Measurements from ENCODE around the gene UGT1A5.

The UGT1A5 gene

GRCh38 chr2:233679196-233679595 lies 33.5 kb upstream of the UGT1A5 start:
- Histone ChIP-seq H3K27me3 (ENCODE audit: control insufficient read depth in 5 of 5, insufficient read depth in 4 of 5, low read length in 5 of 5) (no peaks in the 10 kb centered on the region), H3K9me3 (ENCODE audit: control insufficient read depth in 5 of 5, low read length in 5 of 5) (no peaks in the 10 kb centered on the region), H3K9ac (ENCODE audit: low read length in 5 of 5) (no peak overlapping the region), H3K4me3 (ENCODE audit: low read depth in 1 of 5, low read length in 5 of 5) (no peak overlapping the region), H3K4me1 (ENCODE audit: control insufficient read depth in 5 of 5, insufficient read depth in 5 of 5, low read length in 5 of 5) (no peaks in the 10 kb centered on the region), H3K36me3 (ENCODE audit: control insufficient read depth in 5 of 5, insufficient read depth in 5 of 5, low read length in 5 of 5) (no peaks in the 10 kb centered on the region), H3K27ac (ENCODE audit: low read depth, low read length) (no peak overlapping the region)

DNA sequence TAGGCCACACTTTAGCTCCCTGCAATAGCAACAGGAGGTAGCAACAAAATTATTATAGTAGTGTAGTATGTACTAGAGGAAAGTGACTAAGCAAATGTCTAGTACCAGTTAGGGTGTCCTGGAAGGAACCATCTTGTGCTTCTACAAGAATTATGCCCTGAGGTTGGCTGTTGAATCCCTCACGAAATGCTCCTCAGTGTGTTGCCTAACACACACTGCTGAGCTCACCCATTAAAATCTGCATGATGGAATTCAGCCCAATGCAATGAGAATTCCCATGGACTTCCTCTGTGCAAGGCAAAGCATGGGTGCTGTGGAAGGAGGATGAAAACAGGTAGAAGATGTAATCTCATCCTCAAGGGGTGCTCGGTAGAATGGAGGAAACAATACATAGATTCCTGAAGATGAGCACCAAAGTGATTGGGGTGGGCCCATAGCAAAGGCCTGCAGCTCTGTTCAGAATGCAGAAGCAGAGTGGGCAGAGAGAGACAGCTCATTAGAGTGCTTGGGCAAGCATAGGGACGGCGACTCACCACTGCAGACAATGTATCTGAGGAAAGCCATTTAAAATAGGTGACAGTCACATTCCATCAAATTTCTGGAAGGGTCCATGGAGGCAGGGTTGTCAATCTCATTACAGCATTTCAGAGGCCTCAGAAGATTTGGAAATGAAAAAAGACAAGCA lies 32.2 kb upstream of the UGT1A5 start:
- H3K9me3 ChIP-seq (ENCODE audit: control insufficient read depth in 5 of 5, low read length in 5 of 5) = no peaks in the 10 kb centered on the region
- H3K4me1 ChIP-seq (ENCODE audit: control insufficient read depth in 5 of 5, insufficient read depth in 5 of 5, low read length in 5 of 5) = no peaks in the 10 kb centered on the region
- no peak overlapping the region for H3K4me3 ChIP-seq (ENCODE audit: low read depth in 1 of 5, low read length in 5 of 5)
- no peaks in the 10 kb centered on the region for H3K27me3 ChIP-seq (ENCODE audit: control insufficient read depth in 5 of 5, insufficient read depth in 4 of 5, low read length in 5 of 5)
- no peak overlapping the region for H3K9ac ChIP-seq (ENCODE audit: low read length in 5 of 5)
- no peak overlapping the region for H3K27ac ChIP-seq (ENCODE audit: low read depth, low read length)
- no peaks in the 10 kb centered on the region for H3K36me3 ChIP-seq (ENCODE audit: control insufficient read depth in 5 of 5, insufficient read depth in 5 of 5, low read length in 5 of 5)

GRCh38 chr2:233681521-233682099 lies 31.1 kb upstream of the UGT1A5 start, which contains the start of gene UGT1A7:
TSS of gene UGT1A7 (plus strand) at chr2:233681901. CDS start at chr2:233681938, 37 bp downstream.
- H3K36me3 ChIP-seq (ENCODE audit: control insufficient read depth in 5 of 5, insufficient read depth in 5 of 5, low read length in 5 of 5) = no peaks in the 10 kb centered on the region
- H3K4me1 ChIP-seq (ENCODE audit: control insufficient read depth in 5 of 5, insufficient read depth in 5 of 5, low read length in 5 of 5) = no peaks in the 10 kb centered on the region
- no peaks in the 10 kb centered on the region for H3K27me3 ChIP-seq (ENCODE audit: control insufficient read depth in 5 of 5, insufficient read depth in 4 of 5, low read length in 5 of 5)
- no peak within 1 kb of the TSS for H3K27ac ChIP-seq (ENCODE audit: low read depth, low read length)
- H3K4me3 ChIP-seq (ENCODE audit: low read depth in 1 of 5, low read length in 5 of 5) = no peak within 1 kb of the TSS
- H3K9me3 ChIP-seq (ENCODE audit: control insufficient read depth in 5 of 5, low read length in 5 of 5) = no peaks in the 10 kb centered on the region
- H3K9ac ChIP-seq (ENCODE audit: low read length in 5 of 5) = no peak within 1 kb of the TSS

GRCh38 chr2:233684640-233685039 lies 28.1 kb upstream of the UGT1A5 start:
- no peak overlapping the region for H3K27ac ChIP-seq (ENCODE audit: low read depth, low read length)

DNA sequence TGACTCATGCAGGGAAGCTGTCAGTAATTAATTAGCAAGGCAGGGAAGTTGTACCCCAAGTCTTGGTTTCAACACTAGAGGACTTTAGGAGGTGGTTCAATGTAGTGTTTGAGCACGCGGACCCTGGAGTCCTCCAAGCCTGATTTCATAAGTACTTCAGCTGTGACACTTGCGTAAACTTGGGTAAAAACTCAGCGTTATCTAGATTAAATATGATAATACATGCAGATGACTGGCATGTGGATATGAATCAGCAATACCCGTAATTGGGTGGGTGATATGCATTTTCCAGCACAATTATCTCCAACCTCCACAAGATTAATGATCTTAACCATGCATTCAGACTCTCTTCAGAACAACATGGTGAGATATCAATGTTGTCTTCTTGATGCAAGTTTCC lies 25.8 kb upstream of the UGT1A5 start:
- no peak overlapping the region for H3K27ac ChIP-seq (ENCODE audit: low read depth, low read length)
- no peak overlapping the region for H3K4me3 ChIP-seq (ENCODE audit: low read depth in 1 of 5, low read length in 5 of 5)
- H3K27me3 ChIP-seq (ENCODE audit: control insufficient read depth in 5 of 5, insufficient read depth in 4 of 5, low read length in 5 of 5) = no peaks in the 10 kb centered on the region
- H3K4me1 ChIP-seq (ENCODE audit: control insufficient read depth in 5 of 5, insufficient read depth in 5 of 5, low read length in 5 of 5) = no peaks in the 10 kb centered on the region
- H3K36me3 ChIP-seq (ENCODE audit: control insufficient read depth in 5 of 5, insufficient read depth in 5 of 5, low read length in 5 of 5) = no peaks in the 10 kb centered on the region
- no peaks in the 10 kb centered on the region for H3K9me3 ChIP-seq (ENCODE audit: control insufficient read depth in 5 of 5, low read length in 5 of 5)
- no peak overlapping the region for H3K9ac ChIP-seq (ENCODE audit: low read length in 5 of 5)

More at GRCh38 chr2:233684640-233685039, 28.1 kb upstream of the UGT1A5 start:
- Histone ChIP-seq H3K27me3 (ENCODE audit: control insufficient read depth in 5 of 5, insufficient read depth in 4 of 5, low read length in 5 of 5) (no peaks in the 10 kb centered on the region), H3K4me1 (ENCODE audit: control insufficient read depth in 5 of 5, insufficient read depth in 5 of 5, low read length in 5 of 5) (no peaks in the 10 kb centered on the region), H3K9ac (ENCODE audit: low read length in 5 of 5) (no peak overlapping the region), H3K9me3 (ENCODE audit: control insufficient read depth in 5 of 5, low read length in 5 of 5) (no peaks in the 10 kb centered on the region), H3K36me3 (ENCODE audit: control insufficient read depth in 5 of 5, insufficient read depth in 5 of 5, low read length in 5 of 5) (no peaks in the 10 kb centered on the region), H3K4me3 (ENCODE audit: low read depth in 1 of 5, low read length in 5 of 5) (no peak overlapping the region)

GRCh38 chr2:233688341-233688740 lies 24.4 kb upstream of the UGT1A5 start:
- H3K36me3 ChIP-seq (ENCODE audit: control insufficient read depth in 5 of 5, insufficient read depth in 5 of 5, low read length in 5 of 5) = no peaks in the 10 kb centered on the region
- no peaks in the 10 kb centered on the region for H3K27me3 ChIP-seq (ENCODE audit: control insufficient read depth in 5 of 5, insufficient read depth in 4 of 5, low read length in 5 of 5)

GRCh38 chr2:233689031-233689430 lies 23.7 kb upstream of the UGT1A5 start:
- no peaks in the 10 kb centered on the region for H3K27me3 ChIP-seq (ENCODE audit: control insufficient read depth in 5 of 5, insufficient read depth in 4 of 5, low read length in 5 of 5)
- H3K9ac ChIP-seq (ENCODE audit: low read length in 5 of 5) = no peak overlapping the region
- no peak overlapping the region for H3K4me3 ChIP-seq (ENCODE audit: low read depth in 1 of 5, low read length in 5 of 5)
- no peak overlapping the region for H3K27ac ChIP-seq (ENCODE audit: low read depth, low read length)
- H3K36me3 ChIP-seq (ENCODE audit: control insufficient read depth in 5 of 5, insufficient read depth in 5 of 5, low read length in 5 of 5) = no peaks in the 10 kb centered on the region
- no peaks in the 10 kb centered on the region for H3K9me3 ChIP-seq (ENCODE audit: control insufficient read depth in 5 of 5, low read length in 5 of 5)
- H3K4me1 ChIP-seq (ENCODE audit: control insufficient read depth in 5 of 5, insufficient read depth in 5 of 5, low read length in 5 of 5) = no peaks in the 10 kb centered on the region

More at GRCh38 chr2:233688341-233688740, 24.4 kb upstream of the UGT1A5 start:
- no peak overlapping the region for H3K4me3 ChIP-seq (ENCODE audit: low read depth in 1 of 5, low read length in 5 of 5)
- H3K9ac ChIP-seq (ENCODE audit: low read length in 5 of 5) = no peak overlapping the region
- no peaks in the 10 kb centered on the region for H3K4me1 ChIP-seq (ENCODE audit: control insufficient read depth in 5 of 5, insufficient read depth in 5 of 5, low read length in 5 of 5)
- H3K9me3 ChIP-seq (ENCODE audit: control insufficient read depth in 5 of 5, low read length in 5 of 5) = no peaks in the 10 kb centered on the region
- H3K27ac ChIP-seq (ENCODE audit: low read depth, low read length) = no peak overlapping the region

- Histone ChIP-seq H3K27ac (ENCODE audit: low read depth, low read length) (no peak overlapping the region), H3K4me1 (ENCODE audit: control insufficient read depth in 5 of 5, insufficient read depth in 5 of 5, low read length in 5 of 5) (no peaks in the 10 kb centered on the region), H3K27me3 (ENCODE audit: control insufficient read depth in 5 of 5, insufficient read depth in 4 of 5, low read length in 5 of 5) (no peaks in the 10 kb centered on the region)
These were observed 23.2 kb upstream of the UGT1A5 start for GRCh38 chr2:233689501-233689900.

DNA sequence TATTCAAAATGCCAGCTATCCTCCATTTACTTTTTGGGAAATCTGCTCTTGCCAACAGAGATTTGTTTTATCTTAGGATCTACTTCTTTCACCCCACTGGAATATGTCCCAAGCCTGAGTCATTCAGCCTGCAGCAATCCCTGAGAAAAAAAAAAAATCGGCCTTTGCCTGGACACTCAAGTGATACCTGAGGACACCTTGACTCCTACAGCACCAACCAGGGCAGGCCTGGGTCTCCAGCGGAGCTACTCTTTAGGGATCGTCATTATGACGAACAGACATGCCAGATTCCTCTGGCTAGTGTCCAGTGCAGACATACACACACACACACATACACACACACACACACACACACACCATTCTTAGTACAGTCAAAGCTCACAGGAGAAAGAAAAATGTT lies 22.3 kb upstream of the UGT1A5 start:
- H3K27me3 ChIP-seq (ENCODE audit: control insufficient read depth in 5 of 5, insufficient read depth in 4 of 5, low read length in 5 of 5) = no peaks in the 10 kb centered on the region
- no peak overlapping the region for H3K4me3 ChIP-seq (ENCODE audit: low read depth in 1 of 5, low read length in 5 of 5)
- no peaks in the 10 kb centered on the region for H3K36me3 ChIP-seq (ENCODE audit: control insufficient read depth in 5 of 5, insufficient read depth in 5 of 5, low read length in 5 of 5)

More at GRCh38 chr2:233689501-233689900, 23.2 kb upstream of the UGT1A5 start:
- H3K4me3 ChIP-seq (ENCODE audit: low read depth in 1 of 5, low read length in 5 of 5) = no peak overlapping the region
- no peaks in the 10 kb centered on the region for H3K36me3 ChIP-seq (ENCODE audit: control insufficient read depth in 5 of 5, insufficient read depth in 5 of 5, low read length in 5 of 5)
- no peak overlapping the region for H3K9ac ChIP-seq (ENCODE audit: low read length in 5 of 5)
- H3K9me3 ChIP-seq (ENCODE audit: control insufficient read depth in 5 of 5, low read length in 5 of 5) = no peaks in the 10 kb centered on the region

GRCh38 chr2:233691443-233692433 lies 21.0 kb upstream of the UGT1A5 start:
- H3K4me1 ChIP-seq (ENCODE audit: control insufficient read depth in 5 of 5, insufficient read depth in 5 of 5, low read length in 5 of 5) = no peaks in the 10 kb centered on the region
- no peak overlapping the region for H3K27ac ChIP-seq (ENCODE audit: low read depth, low read length)
- no peaks in the 10 kb centered on the region for H3K9me3 ChIP-seq (ENCODE audit: control insufficient read depth in 5 of 5, low read length in 5 of 5)
- no peak overlapping the region for H3K4me3 ChIP-seq (ENCODE audit: low read depth in 1 of 5, low read length in 5 of 5)
- H3K27me3 ChIP-seq (ENCODE audit: control insufficient read depth in 5 of 5, insufficient read depth in 4 of 5, low read length in 5 of 5) = no peaks in the 10 kb centered on the region
- H3K36me3 ChIP-seq (ENCODE audit: control insufficient read depth in 5 of 5, insufficient read depth in 5 of 5, low read length in 5 of 5) = no peaks in the 10 kb centered on the region
- no peak overlapping the region for H3K9ac ChIP-seq (ENCODE audit: low read length in 5 of 5)

More for the DNA sequence above, 22.3 kb upstream of the UGT1A5 start:
- no peaks in the 10 kb centered on the region for H3K4me1 ChIP-seq (ENCODE audit: control insufficient read depth in 5 of 5, insufficient read depth in 5 of 5, low read length in 5 of 5)
- H3K9ac ChIP-seq (ENCODE audit: low read length in 5 of 5) = no peak overlapping the region
- no peak overlapping the region for H3K27ac ChIP-seq (ENCODE audit: low read depth, low read length)
- H3K9me3 ChIP-seq (ENCODE audit: control insufficient read depth in 5 of 5, low read length in 5 of 5) = no peaks in the 10 kb centered on the region
